Stimulated activated naive CD4-positive, alpha-beta T cell (primary cell): ENCODE results near the gene KCNK17.

Experiments
- DNase-seq, 6 experiments: peaks; one replicate each; lab custom pipeline; 2025; lab: John Stamatoyannopoulos, UW

Gene KCNK17

DNA sequence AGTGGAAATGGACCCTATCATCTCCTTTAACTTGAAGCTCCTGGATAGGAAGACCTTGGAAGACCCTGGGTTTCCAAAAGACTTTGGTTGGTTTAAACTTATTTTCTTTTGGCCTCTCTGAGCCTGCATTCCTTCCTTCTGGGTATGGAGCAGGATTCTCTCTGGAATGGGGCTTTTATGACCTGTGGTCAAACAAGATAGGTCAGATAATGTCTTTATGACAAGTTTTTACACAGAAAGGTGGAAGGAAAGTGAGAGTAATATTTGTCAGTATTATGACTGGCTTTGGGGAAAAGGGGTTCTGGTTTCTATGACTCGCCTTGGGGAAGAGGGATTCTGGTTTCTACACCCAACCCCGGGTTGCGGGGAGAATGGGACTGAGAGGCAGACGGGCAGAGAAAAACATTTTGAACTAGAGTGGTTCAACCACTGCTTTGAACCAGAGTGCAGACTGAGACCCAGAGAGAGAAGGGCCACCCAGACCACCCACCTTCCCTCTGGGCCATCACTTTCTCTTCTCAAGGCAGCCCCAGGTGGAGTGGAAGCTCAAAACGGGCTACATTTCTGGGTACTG lies 47.4 kb downstream of the KCNK17 start:
- no peak for DNase-seq

DNA sequence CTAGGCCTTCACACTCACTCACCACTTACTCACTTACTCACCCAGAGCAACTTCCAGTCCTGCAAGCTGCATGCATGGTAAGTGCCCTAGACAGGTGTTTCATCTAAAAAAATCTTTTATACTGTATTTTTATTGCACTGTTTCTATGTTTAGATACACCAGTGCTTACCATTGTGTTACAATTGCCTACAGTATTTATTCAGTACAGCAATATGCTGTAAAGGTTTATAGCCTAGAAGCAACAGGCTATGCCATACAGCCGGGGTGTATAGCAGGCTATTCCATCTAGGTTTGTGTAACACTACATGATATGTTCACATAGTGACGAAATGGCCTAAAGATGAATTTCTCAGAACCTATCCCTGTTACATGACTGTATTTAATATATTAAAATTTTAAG lies 47.8 kb downstream of the KCNK17 start:
- no peak for DNase-seq

DNA sequence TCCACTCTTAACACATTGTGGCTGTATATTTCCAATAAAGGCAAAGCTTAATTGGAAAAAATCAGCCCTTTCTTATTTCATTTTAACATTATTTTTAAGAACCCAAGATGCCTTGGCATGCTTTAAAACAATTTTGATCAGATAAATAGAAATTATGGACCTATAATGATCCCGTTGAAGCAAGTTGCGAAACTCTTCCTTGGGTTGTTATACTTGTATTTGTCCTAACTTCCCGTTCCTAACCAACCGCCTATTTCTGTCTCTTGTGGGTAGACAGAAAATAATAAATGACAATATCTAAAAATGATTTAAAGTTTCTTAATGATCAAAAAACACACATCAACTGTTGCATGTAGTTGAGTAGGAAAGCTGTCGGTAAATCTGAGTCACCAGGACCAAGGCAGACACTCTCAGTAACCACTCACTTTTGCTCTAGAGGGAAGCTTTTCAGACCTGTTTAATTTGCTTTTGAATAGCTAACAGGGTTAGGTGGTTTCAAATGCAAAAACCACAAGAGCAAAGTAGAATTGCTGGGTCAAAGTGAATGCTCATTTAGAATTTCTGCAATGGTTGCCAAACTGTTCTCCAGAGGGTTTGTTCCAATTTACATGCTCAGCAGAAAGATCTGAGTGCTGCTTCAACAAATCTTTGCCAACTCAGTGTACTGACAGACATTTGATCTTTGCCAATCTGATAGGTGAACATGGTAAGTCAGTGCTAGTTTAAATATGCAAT lies 50.7 kb downstream of the KCNK17 start:
- no peak for DNase-seq

DNA sequence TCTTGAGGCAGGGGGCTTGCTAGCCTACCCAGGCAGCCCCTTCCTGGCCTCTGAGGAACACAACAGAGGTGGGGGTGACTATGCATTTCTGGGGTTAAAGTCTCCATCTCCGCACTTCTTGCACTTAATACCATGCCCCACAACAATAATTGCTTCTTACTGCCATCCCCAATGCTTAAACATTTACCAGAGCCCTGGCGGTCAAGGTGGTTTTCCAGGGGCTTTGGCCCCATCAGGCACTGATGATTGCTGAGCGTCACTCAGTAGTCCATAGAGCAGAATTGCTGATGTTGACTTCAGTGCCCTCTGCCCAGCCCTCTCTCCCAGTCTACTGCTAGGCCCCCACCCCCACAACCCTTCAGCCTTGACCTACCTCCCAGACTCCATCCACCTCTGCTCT lies 52.5 kb downstream of the KCNK17 start:
- DNase-seq: no peak

DNA sequence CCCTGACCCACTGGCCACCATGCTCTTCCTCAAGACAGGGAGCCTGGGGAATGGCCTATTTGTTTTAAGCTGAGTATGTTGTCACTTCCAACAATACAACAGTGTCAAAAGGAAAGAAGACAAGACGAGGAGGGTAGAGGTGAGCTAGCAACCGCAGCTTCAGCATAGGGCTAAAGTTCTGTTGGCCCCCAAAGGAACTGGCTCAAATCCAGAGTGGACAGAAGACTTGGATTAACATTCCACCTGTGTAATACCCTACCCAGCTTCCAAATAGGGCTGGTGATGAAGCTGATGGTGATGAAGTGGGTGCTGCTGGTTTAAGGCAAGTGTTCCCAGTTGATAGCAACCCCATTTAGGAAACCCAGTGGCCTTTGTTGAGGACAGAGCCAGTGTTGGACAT lies 53.3 kb downstream of the KCNK17 start:
- no peak for DNase-seq

DNA sequence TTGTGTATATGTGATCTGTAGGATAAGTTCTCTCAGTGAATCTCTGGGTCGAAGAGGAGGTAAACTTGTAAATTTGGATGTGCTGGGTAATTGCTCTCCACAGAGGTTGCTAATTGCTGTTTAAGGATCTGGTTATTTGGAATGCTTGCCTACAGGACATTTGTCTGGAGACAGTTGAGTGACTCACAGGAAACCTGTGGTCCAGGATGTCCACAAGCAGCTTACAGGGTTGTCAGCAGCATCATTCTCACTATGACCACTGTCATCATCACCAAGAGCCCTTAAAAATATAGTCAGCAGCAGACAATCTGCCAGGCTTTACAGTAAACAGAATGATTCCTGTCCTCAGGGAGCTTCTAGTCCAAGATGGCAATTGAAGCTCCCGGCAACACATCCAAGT lies 53.8 kb downstream of the KCNK17 start:
- no peak for DNase-seq

DNA sequence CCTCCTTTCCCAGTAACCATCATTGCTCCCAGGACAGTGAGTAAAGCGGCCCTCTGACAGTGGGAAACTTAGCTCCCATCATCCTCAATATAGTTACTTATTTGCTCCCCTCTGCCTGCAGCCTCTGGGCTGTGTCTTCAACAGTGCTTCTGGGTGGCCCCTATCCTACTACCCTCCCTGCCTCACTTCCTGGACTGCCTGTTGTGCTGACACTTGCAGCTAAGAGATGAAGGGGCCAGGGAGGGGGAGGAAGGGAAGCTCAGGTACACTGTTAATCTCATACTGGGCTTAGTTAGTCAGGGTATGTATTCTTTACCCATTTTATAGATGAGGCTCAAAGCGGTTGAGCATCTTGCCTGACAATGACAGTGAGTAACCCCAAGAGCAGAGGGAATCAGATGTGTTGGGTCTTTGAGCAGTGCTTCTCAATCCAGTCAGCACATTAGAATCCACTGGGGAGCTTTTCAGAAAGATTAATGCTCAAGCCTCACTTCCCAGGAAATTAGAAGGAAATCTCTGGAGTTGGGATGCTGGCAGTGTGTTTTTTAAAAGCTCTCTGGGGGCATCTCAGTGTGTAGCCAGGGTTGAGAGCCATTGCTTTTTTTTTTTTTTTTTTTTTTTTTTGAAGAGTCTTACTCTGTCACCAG lies 57.8 kb downstream of the KCNK17 start:
- DNase-seq: no peak

DNA sequence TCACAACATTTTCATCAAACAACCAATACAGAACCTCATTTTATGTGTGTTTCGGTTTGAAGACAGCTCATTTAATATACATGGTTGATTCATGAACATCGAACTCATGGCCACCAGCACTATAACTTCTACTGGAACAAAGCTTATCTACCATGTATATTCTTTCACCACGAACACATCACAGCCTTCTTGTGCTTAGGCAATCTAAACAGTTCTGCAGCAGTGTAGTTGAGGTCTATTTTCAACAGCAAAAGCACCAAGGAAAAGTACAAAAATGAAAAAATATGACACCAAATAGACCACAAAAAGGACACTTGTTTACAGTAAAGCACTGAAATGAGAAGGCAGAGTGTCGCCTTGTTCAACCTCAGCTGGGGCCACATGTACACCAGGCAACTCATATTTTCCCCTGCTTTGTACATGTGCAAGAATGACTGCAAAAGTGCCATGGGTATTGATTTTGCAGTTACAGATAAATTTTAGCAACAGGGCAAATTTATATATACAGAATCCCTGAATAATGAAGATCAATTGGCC lies 59.2 kb downstream of the KCNK17 start:
- DNase-seq: no peak

DNA sequence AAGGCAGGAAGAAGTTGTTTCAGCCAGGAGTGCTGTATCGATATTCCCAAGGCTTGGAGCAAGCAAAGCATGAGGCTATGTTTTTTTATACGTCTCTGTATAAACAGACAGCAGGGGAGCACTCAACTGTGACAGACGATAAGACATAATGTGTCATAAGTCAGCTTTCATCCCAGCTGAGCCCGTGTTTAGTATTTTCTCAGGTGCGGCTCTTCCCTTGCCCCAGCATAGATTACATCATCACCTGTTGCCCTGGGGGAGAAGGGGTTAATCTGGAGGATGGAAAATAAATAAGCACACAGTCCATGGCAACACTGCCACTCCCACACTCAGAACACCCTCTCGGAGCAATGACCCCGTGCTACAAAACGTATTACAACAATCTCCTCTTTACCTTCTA lies 62.8 kb downstream of the KCNK17 start:
- no peak for DNase-seq

DNA sequence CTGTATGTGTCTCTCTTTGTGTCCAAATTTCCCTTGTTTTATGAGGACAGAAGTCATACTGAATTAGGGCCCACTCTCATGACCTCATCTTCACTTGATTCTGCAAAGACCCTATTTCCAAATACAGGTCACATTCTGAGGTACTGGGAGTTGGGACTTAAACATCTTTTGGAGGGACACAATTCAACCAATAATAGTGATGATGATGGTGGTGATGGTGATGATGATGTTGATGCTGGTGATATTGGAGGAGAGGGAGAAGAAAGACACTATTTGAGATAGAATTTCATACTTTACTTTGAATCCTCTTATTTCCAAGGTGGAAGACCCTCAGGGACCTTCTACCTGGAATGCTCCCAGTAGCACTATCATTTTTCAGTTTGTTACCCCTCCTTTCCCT lies 63.7 kb downstream of the KCNK17 start:
- no peak for DNase-seq

DNA sequence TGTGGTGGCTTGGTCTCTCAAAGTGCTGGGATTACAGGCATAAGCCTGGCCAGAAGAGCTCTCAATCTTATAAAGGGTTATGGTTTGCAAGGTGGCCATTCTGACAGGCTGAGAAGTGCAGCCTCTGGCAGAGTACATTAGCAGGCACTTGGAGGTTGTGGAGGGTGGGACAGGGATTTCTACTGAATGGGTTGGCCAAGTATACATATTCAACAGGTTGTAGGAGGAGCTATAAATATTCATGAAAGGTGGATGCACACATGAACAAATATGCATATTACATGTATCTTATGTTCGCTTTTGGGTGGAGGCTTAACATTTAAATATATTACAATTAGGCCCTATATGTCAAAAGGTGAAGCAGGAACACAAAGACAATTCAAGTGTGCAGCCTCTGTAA lies 64.9 kb downstream of the KCNK17 start:
- DNase-seq: no peak
